Testis (tissue), 3 donors: ENCODE measurements around the gene WDR11. TPM values are rescaled to one million over a fixed set of nuclear protein-coding genes. Genes with fewer than 3 reads are reported as not detected.

Experiments used
- DNase-seq: peaks from one replicate; pipeline ENCODE4 v3.0.0-alpha.2; 2019
- H3K27ac ChIP-seq, 2 donors: fragments of 200-600 bp; sonication (generic); one replicate each; pipeline ENCODE4 v1.5.1; 2019
- H3K27me3 ChIP-seq: fragments of 200-600 bp; sonication (generic); one replicate; pipeline ENCODE4 v1.5.1; 2019
- H3K36me3 ChIP-seq: fragments of 200-600 bp; sonication (generic); one replicate; pipeline ENCODE4 v1.5.1; 2017; ENCODE audit warnings: low read depth; ENCODE audit errors: missing control alignments
- H3K4me1 ChIP-seq: fragments of 200-600 bp; sonication (generic); one replicate; pipeline ENCODE4 v1.5.1; 2019
- H3K4me3 ChIP-seq, 2 donors: fragments of 200-600 bp; sonication (generic); one replicate each; pipeline ENCODE4 v1.5.1; 2017 to 2019
- H3K9me3 ChIP-seq: fragments of 200-600 bp; sonication (generic); one replicate; pipeline ENCODE4 v1.5.1; 2017
- POLR2A ChIP-seq: fragments of 450-650 bp; IDR thresholded peaks from one replicate; pipeline ENCODE4 v1.6.1; 2017; ENCODE audit warnings: antibody characterized with exemption, mild to moderate bottlenecking, moderate library complexity
- WGBS, 2 donors: methylation state at CpG; one replicate each; pipeline ENCODE4 v1.1.5; 2018; 5-methylcytosine and 5-hydroxymethylcytosine counted together
- intact Hi-C: fragments of 100-400 bp; cut with DNase I; formaldehyde crosslinking; loops from one replicate; pipeline ENCODE4 v1.15.1; 2023; ENCODE audit warnings: low total_unique reads
- polyA plus RNA-seq: library from polyadenylated mRNA; stranded (reverse); fragments of 350-450 nt; fragmentation: Illumina TruSeq; extraction: RNeasy Lipid Tissue Mini Kit (QIAGEN cat#74804); gene quantifications from one replicate; pipeline ENCODE4 v1.2.3, GENCODE V29; 2014; ENCODE audit warnings: low read depth, low replicate concordance; ENCODE audit not compliant: insufficient read depth
- total RNA-seq, 2 donors: library from RNA; depleted of rRNA; stranded (reverse); fragments of >200 nt; gene quantifications; one replicate each; pipeline ENCODE4 v1.2.3, GENCODE V29; 2016
- TF ChIP-seq, protein P1 (sequence below), 3 experiments: fragments of 450-650 bp in 2 of 3; fragments of 200-600 bp in 1 of 3; sonication (generic) in 1 of 3; IDR thresholded peaks; one replicate each; pipeline ENCODE4 v1.5.1; 2016 to 2019; ENCODE audit warnings: antibody characterized with exemption in 3 of 3, mild to moderate bottlenecking in 2 of 3, moderate library complexity in 1 of 3

Gene WDR11
- total and polyA plus RNA-seq, 3 donors from 2014 or later = 36.5 to 60.2 (median 58.7) TPM

DNA sequence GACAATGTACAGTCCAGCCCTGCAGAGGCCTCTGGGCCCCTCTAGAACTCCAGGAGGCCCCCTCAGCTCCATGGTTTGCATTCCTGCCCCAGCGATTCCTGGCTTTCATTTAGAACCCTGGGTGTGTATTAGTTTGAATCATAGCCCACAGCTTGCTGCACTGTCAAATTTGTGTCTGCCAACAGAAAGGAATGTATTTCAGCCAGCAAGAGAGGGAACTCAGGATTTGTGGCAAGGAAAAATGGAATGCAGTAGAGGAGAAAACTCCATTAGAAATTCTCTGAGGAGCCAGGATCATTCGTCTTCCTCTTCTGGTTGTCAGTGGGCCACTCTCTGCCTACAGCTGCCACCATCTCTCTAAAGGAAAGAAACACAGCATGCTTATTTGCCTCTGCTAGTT lies 27.9 kb upstream of the WDR11 start:
- TF ChIP-seq, protein P1, sequence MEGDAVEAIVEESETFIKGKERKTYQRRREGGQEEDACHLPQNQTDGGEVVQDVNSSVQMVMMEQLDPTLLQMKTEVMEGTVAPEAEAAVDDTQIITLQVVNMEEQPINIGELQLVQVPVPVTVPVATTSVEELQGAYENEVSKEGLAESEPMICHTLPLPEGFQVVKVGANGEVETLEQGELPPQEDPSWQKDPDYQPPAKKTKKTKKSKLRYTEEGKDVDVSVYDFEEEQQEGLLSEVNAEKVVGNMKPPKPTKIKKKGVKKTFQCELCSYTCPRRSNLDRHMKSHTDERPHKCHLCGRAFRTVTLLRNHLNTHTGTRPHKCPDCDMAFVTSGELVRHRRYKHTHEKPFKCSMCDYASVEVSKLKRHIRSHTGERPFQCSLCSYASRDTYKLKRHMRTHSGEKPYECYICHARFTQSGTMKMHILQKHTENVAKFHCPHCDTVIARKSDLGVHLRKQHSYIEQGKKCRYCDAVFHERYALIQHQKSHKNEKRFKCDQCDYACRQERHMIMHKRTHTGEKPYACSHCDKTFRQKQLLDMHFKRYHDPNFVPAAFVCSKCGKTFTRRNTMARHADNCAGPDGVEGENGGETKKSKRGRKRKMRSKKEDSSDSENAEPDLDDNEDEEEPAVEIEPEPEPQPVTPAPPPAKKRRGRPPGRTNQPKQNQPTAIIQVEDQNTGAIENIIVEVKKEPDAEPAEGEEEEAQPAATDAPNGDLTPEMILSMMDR (IDR thresholded peaks at IDR 0.05) = no peak
- no peak for TF ChIP-seq POLR2A
- Histone ChIP-seq H3K4me1 (peaks cover 3% of the 10 kb centered on the region), H3K4me3 (no peak overlapping the region), H3K27me3 (no peaks in the 10 kb centered on the region), H3K36me3 (no peaks in the 10 kb centered on the region), H3K9me3 (no peaks in the 10 kb centered on the region), H3K27ac (no peak overlapping the region)
- no peak for DNase-seq
- 65 to 70% methylated on average over 2 of the region's 2 CpGs for WGBS, 2 donors
- intact Hi-C loops = no loop called here

DNA sequence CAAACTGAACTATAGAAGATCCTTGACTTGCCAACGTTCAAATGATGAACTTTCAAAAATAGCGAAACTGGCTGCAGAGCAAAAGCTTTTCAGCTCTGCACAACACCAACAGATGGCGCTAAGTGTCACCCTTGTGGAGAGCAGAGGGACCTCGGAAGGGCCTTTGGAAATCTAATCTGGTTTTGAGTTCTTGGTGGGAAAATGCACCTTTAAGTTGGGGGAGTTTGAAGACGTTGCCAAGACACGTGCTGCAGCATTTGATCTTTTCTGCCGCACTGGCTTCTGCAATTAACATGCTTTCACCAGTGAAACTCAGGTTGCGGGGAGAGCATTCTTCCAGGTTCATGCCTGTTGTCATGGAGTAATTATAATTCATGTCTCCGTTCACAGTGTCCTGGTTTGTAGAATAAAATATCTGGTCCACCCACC lies 26.3 kb upstream of the WDR11 start:
- Histone ChIP-seq H3K27me3 (no peaks in the 10 kb centered on the region), H3K27ac (no peak overlapping the region), H3K4me1 (peaks cover 3% of the 10 kb centered on the region), H3K36me3 (no peaks in the 10 kb centered on the region), H3K4me3 (no peak overlapping the region), H3K9me3 (no peaks in the 10 kb centered on the region)
- 48 to 60% methylated on average over 9 of the region's 9 CpGs for WGBS, 2 donors
- intact Hi-C loops = no loop called here
- TF ChIP-seq POLR2A = no peak
- TF ChIP-seq, protein P1 (IDR thresholded peaks at IDR 0.05) = peak in 2 of 3 experiments; percentile 38 to 55
- peak; percentile 48 for DNase-seq

DNA sequence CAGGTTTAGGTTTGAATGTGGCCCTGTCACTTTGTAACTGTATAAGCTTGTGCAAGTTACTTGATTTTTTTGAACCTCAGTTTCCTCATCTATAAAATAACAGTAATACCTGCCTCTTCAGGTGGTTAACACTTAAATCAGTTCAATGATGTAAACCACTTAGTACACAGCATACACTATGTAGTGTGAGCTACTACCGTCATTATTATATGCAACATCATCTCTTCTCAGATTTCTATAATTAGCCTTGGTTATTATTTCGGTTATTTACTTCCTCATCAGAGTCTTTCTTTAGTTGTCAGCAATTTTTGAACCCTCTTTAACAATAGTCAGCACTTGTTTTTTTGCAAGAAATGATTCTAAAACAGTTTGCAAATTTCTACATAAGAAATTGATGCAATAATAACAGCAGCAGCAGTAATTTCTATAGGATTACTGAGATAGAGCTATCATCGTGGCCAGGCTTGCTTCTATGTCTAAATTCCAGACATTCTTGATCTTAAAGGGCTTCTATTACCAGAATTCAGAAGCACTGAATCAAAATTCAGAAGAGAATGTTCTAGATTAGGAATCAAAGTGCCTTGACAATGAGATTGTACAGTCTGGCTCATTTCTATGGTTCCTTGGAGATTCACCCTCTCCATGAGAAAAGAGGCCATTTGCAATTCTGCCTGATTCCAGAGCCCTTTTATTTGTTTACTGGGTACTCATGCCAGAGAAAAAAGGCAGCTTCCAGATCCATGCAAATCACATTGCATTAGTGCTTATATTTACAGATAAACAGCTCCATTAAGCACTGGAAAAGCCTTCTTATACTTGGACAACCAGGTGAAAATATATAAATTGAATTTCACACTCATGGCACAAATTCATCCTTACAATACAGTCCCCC lies 25.0 kb upstream of the WDR11 start:
- no peaks in the 10 kb centered on the region for H3K27me3 ChIP-seq
- intact Hi-C loops = no loop called here
- H3K4me3 ChIP-seq = no peak overlapping the region
- H3K27ac ChIP-seq = no peak overlapping the region
- no peaks in the 10 kb centered on the region for H3K9me3 ChIP-seq
- no peak for TF ChIP-seq POLR2A
- TF ChIP-seq, protein P1 (IDR thresholded peaks at IDR 0.05) = no peak
- 60 to 67% methylated on average over 3 of the region's 3 CpGs for WGBS, 2 donors
- H3K4me1 ChIP-seq = peaks cover 3% of the 10 kb centered on the region
- no peak for DNase-seq
- H3K36me3 ChIP-seq = no peaks in the 10 kb centered on the region

DNA sequence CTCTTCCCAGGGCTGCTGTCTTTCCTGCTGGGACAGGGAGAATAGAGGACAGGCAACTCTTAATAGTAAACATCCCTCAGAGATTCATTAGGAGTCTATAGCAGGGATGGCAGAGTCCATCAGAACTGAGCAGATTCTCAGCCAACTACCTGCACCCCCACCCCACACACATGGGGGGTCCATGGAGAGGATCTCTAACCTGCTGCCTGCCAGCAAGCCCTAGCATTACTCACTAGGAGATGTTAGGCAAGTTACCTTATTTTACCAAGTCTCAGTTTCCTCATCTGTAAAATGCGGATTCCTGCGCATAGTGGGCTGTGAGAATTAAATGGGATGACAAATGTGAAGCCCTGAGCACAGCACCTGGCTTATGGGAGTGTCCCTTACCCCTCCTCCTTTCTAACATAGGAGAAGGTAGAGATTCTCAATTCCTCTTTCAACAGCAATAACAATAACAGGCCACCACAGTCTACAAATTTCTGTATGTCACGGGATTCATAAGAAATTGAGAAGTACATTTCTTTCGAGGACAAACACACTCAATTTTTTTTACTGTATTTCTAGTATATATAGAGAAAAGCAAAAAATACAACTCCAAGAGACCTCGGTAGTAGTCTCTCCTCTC lies 23.8 kb upstream of the WDR11 start:
- Histone ChIP-seq H3K9me3 (no peaks in the 10 kb centered on the region), H3K4me1 (peaks cover 3% of the 10 kb centered on the region), H3K27ac (no peak overlapping the region), H3K27me3 (no peaks in the 10 kb centered on the region), H3K4me3 (no peak overlapping the region), H3K36me3 (no peaks in the 10 kb centered on the region)
- no peak for DNase-seq
- intact Hi-C loops = no loop called here
- TF ChIP-seq POLR2A = no peak
- TF ChIP-seq, protein P1 (IDR thresholded peaks at IDR 0.05) = no peak
- WGBS, 2 donors = 75 to 89% methylated on average over 4 to 5 of the region's 5 CpGs
